Measurements from ENCODE around the gene RPL18. TPM values are rescaled to one million over a fixed set of nuclear protein-coding genes. Genes with fewer than 3 reads are reported as not detected.
"Not testable (repeated sequence)": the region's sequence is repeated elsewhere in the genome, so short reads cannot be mapped to it uniquely, and the experiment has no call there.

RPL18 gene
- total RNA-seq, 1 donor from 2014 or later, result 3,293 TPM

GRCh38 chr19:48663667-48664066 is 44.7 kb upstream of the RPL18 start:
- DNase-seq (ENCODE audit: low read depth), result no peak
- no peak for TF ChIP-seq CTCF (IDR thresholded peaks at IDR 0.05; ENCODE audit: insufficient read depth, low read length, poor library complexity, severe bottlenecking)
- H3K27me3 ChIP-seq (ENCODE audit: control insufficient read depth, insufficient read depth, low read length), result no peaks in the 10 kb centered on the region
- no peak overlapping the region for H3K4me3 ChIP-seq (ENCODE audit: low read depth, low read length)
- no peaks in the 10 kb centered on the region for H3K36me3 ChIP-seq (ENCODE audit: control insufficient read depth, insufficient read depth, low read length)

GRCh38 chr19:48661711-48662090 is 42.7 kb upstream of the RPL18 start:
- no peak overlapping the region for H3K4me3 ChIP-seq (ENCODE audit: low read depth, low read length)
- H3K27me3 ChIP-seq (ENCODE audit: control insufficient read depth, insufficient read depth, low read length), result no peaks in the 10 kb centered on the region
- DNase-seq (ENCODE audit: low read depth), result no peak
- no peaks in the 10 kb centered on the region for H3K36me3 ChIP-seq (ENCODE audit: control insufficient read depth, insufficient read depth, low read length)
- no peak for TF ChIP-seq CTCF (IDR thresholded peaks at IDR 0.05; ENCODE audit: insufficient read depth, low read length, poor library complexity, severe bottlenecking)

- H3K36me3 ChIP-seq (ENCODE audit: control insufficient read depth, insufficient read depth, low read length), result no peaks in the 10 kb centered on the region
- TF ChIP-seq CTCF (IDR thresholded peaks at IDR 0.05; ENCODE audit: insufficient read depth, low read length, poor library complexity, severe bottlenecking), result no peak
- H3K4me3 ChIP-seq (ENCODE audit: low read depth, low read length), result no peak overlapping the region
- no peak for DNase-seq (ENCODE audit: low read depth)
- H3K27me3 ChIP-seq (ENCODE audit: control insufficient read depth, insufficient read depth, low read length), result no peaks in the 10 kb centered on the region
Observed at GRCh38 chr19:48660852-48661710, 42.1 kb upstream of the RPL18 start.

- no peak for DNase-seq (ENCODE audit: low read depth)
- Histone ChIP-seq H3K4me3 (ENCODE audit: low read depth, low read length) (no peak overlapping the region), H3K36me3 (ENCODE audit: control insufficient read depth, insufficient read depth, low read length) (no peaks in the 10 kb centered on the region), H3K27me3 (ENCODE audit: control insufficient read depth, insufficient read depth, low read length) (no peaks in the 10 kb centered on the region)
- no peak for TF ChIP-seq CTCF (IDR thresholded peaks at IDR 0.05; ENCODE audit: insufficient read depth, low read length, poor library complexity, severe bottlenecking)
Observed at GRCh38 chr19:48659768-48660167, 40.8 kb upstream of the RPL18 start.

GRCh38 chr19:48658483-48658882 is 39.5 kb upstream of the RPL18 start:
- no peak for TF ChIP-seq CTCF (IDR thresholded peaks at IDR 0.05; ENCODE audit: insufficient read depth, low read length, poor library complexity, severe bottlenecking)
- Histone ChIP-seq H3K36me3 (ENCODE audit: control insufficient read depth, insufficient read depth, low read length) (no peaks in the 10 kb centered on the region), H3K4me3 (ENCODE audit: low read depth, low read length) (no peak overlapping the region), H3K27me3 (ENCODE audit: control insufficient read depth, insufficient read depth, low read length) (no peaks in the 10 kb centered on the region)
- no peak for DNase-seq (ENCODE audit: low read depth)

- H3K4me3 ChIP-seq (ENCODE audit: low read depth, low read length); H3K27me3 ChIP-seq (ENCODE audit: control insufficient read depth, insufficient read depth, low read length); DNase-seq (ENCODE audit: low read depth); H3K36me3 ChIP-seq (ENCODE audit: control insufficient read depth, insufficient read depth, low read length): not testable (repeated sequence)
Observed at GRCh38 chr19:48657828-48658227, 38.9 kb upstream of the RPL18 start.

Data from kidney epithelial cell (primary cell).